GM12878 (cell line): ENCODE measurements around the gene CFHR2.

Source experiments
- ASH2L ChIP-seq: fragments of 300-600, 200-600 bp; sonication (generic); IDR thresholded peaks from 2 replicates; pipeline ENCODE4 v1.6.1; 2017; ENCODE audit warnings: low read depth, mild to moderate bottlenecking, borderline replicate concordance
- CHD2 ChIP-seq: IDR thresholded peaks from 2 replicates; pipeline ENCODE4 v1.6.1; 2011; ENCODE audit warnings: low read depth, low read length, improper control_type of control experiment, borderline replicate concordance
- CTCF ChIP-seq, 3 experiments: IDR thresholded peaks in 2 of 3; conservative IDR thresholded peaks in 1 of 3; 2 replicates each; pipeline ENCODE4 v1.5.1; 2011; ENCODE audit warnings: low read depth in 3 of 3, low read length in 3 of 3, mild to moderate bottlenecking in 3 of 3, control low read depth in 2 of 3, moderate library complexity in 2 of 3, inconsistent platforms in 1 of 3, mixed read lengths in 1 of 3; ENCODE audit not compliant: control insufficient read depth in 2 of 3, insufficient read depth in 1 of 3; ENCODE audit errors: extremely low read depth in 1 of 3
- MAX ChIP-seq: IDR thresholded peaks from 2 replicates; pipeline ENCODE4 v1.6.1; 2012; ENCODE audit warnings: low read depth, low read length, improper control_type of control experiment
- POLR2A ChIP-seq: IDR thresholded peaks from 2 replicates; pipeline ENCODE4 v1.6.1; 2011; ENCODE audit warnings: low read depth, mild to moderate bottlenecking, low read length
- POLR2AphosphoS5 ChIP-seq: IDR thresholded peaks from 2 replicates; pipeline ENCODE4 v1.6.1; 2011; ENCODE audit warnings: mild to moderate bottlenecking, low read length, inconsistent platforms
- RAD21 ChIP-seq: IDR thresholded peaks from 2 replicates; pipeline ENCODE4 v1.6.1; 2011; ENCODE audit warnings: mild to moderate bottlenecking, low read depth, low read length, moderate library complexity; ENCODE audit not compliant: insufficient read depth
- RFX5 ChIP-seq: IDR thresholded peaks from 2 replicates; pipeline ENCODE4 v1.6.1; 2011; ENCODE audit warnings: low read depth, low read length, improper control_type of control experiment
- SMAD1 ChIP-seq: fragments of 450-650 bp; IDR thresholded peaks from 2 replicates; pipeline ENCODE4 v1.6.1; 2018; ENCODE audit warnings: mild to moderate bottlenecking, low read depth; ENCODE audit not compliant: partially characterized antibody

- TF ChIP-seq RAD21 (no peak), SMAD1 (no peak), POLR2A (no peak), CTCF (IDR thresholded peaks at IDR 0.05 in 2 of 3, conservative IDR thresholded peaks at IDR 0.05 in 1 of 3; ENCODE audit: control insufficient read depth in 2 of 3, extremely low read depth in 1 of 3, insufficient read depth in 1 of 3, low read depth in 3 of 3, low read length in 3 of 3) (no peak), CHD2 (no peak), POLR2AphosphoS5 (no peak), MAX (no peak), ASH2L (no peak), RFX5 (no peak)
These were observed 47.2 kb upstream of the CFHR2 start for GRCh38 chr1:196896355-196896754.
